Left colon (tissue), 2 donors: ENCODE data around the gene MBP. TPM values are rescaled to one million over a fixed set of nuclear protein-coding genes. Genes with fewer than 3 reads are reported as not detected.
"Not testable (repeated sequence)": the region's sequence is repeated elsewhere in the genome, so short reads cannot be mapped to it uniquely, and the experiment has no call there.

Source experiments
- ATAC-seq: fragments of 200-7000 bp; cut with Tn5 transposase; one replicate; pipeline ENCODE4 v1.9.1; 2020; ENCODE audit warnings: mild to moderate bottlenecking, moderate library complexity
- DNase-seq, 2 donors: peaks; one replicate each; pipeline ENCODE4 v3.0.0-alpha.2; 2020
- intact Hi-C, 2 donors: fragments of 100-400 bp; cut with DNase I in 1 of 2; cut with micrococcal nuclease in 1 of 2; formaldehyde crosslinking; loops; one replicate each; pipeline versions ENCODE4 v1.11.2 to v1.14.0; 2022; cut with DNase I, micrococcal nuclease
- total RNA-seq, 2 donors: library from RNA; stranded (reverse); fragmentation: NEBNext Ultra II Directional; extraction: Animal tissue kit (Norgen Biotek cat#: 25700); gene quantifications; one replicate each; pipeline ENCODE4 v1.2.1, GENCODE V29; 2021
- donor health status: DM: no; HTN: no; CAD: no.
- donor health status: DM: yes; HTN: yes; CAD: no.

The MBP gene
- total RNA-seq, 2 donors from 2014 or later, result 48.5 to 51.6 TPM

DNA sequence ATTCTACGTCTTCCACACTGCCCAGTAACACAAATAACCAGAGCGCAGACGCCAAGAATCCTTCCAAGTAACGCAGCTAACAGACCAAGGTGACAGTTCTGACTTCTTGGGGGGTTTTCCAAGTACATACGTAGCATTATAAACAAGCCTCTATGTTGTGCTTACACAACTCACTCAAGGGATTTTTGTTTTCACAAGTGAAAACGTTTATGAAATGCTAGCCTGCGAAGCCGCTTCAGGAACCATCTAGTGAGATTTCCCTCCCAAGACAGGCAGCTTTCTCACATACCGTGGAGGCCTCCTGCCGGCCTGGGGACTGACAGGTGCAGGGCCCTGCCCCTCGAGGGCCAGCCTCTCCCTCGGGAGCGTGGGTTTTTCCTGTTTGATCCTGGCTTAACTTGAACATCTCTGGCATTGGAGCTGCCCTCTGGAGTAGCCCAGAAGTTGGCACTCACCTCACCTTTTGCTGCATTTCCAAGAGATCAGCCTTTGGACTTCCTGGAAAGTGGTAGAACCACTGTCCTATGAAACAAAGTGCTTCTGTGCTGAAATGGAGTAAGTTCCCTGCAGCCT is 151.1 kb downstream of the MBP start:
- DNase-seq, result peak; percentile 57 to 67
- ATAC-seq, result peak; percentile 57
- intact Hi-C loops, result loop anchor here in 1 of 2 donors (10.0 kb wide), 1 partner anchor 177 kb away; no protein-coding TSS in a partner anchor

DNA sequence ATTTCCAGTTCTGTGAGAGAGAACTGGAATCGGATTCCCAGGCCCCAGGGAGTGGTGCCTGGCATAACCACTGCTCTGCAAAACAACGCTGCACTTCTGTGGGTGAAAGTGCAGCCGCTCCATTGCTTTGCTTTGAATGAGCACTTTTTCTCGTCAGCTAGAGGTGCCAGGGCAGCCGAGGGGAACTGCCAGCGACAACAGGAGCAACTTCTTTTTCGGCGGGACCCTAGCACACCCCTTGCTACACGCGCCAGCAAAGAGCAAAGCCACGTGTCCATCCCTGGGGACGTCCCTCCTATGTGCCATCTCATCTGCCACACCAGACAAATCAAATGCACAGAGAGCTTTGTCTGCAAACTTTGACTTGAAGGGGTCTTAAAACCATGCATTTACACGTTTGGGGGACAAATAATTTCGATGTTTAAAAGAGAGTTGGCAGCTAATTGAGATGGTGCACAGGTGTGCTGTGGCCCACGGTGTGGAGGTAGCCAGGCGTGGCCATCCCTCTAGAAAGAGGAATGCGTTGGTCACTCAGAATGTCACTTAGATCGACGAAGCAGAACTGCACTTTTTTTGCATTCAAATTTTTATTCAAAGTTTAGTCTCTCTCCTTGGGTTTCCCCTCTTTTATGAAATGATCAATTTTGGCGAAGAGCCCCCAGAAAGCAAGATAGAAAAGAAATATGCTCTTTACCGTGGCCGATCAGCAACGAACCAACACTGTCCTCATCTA is 151.8 kb downstream of the MBP start:
- intact Hi-C loops, result loop anchor here in 1 of 2 donors (10.0 kb wide), 1 partner anchor 176 kb away; no protein-coding TSS in a partner anchor
- DNase-seq (no peak), ATAC-seq (no peak)

DNA sequence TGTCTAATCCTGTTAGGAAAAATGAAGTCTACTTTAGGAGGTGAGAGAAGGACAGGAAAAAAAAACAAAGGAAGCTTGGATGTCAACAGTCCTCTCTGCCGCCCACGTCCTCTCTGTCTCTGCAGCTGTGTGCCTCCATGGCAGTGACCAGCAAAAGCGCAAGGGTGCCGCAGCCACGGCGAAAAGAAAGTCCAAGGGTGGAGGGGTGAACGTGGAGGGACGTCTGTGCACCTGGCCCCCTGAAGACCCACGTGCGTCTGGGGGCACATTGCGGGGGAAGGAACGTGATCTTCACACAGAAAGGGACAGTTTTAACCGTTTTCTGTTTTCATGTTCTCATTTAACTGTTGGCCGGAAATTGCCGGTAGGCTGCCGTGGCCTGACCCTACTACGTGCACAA is 152.7 kb downstream of the MBP start:
- intact Hi-C loops, result loop anchor here in 1 of 2 donors (10.0 kb wide), 1 partner anchor 175 kb away; no protein-coding TSS in a partner anchor
- ATAC-seq (no peak), DNase-seq (no peak)

DNA sequence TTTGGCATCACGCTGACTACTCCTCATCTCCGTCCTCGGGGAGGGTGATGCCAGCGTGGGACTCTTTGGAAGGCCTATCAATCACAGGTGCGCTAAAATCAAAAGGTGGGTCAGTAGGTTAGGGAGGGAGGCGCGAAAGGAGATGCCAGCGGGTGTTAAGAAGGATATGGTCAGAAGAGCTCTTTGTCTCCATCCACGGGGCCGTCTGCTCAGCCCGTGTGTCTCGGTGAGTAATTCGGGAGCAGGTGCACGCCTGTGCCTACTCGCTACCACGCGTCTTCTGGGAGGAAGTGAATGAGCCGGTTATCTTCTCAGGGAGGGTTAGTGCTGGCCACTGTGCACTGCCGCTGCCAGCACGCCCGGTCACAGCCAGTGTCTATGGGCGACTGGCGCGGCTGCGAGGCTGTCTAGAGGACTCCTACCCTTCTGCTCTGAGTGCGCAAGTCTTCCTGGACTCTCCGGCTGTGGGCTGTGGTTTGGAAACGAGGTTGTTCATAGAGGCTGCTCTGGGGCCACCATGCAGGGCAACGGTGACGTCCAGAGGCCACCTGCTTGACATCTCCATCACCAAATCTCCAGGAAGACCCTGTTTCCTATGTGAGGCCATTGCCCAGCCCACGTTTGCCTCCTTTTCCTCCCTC is 153.4 kb downstream of the MBP start:
- intact Hi-C loops, result no loop called here
- no peak for DNase-seq
- no peak for ATAC-seq

DNA sequence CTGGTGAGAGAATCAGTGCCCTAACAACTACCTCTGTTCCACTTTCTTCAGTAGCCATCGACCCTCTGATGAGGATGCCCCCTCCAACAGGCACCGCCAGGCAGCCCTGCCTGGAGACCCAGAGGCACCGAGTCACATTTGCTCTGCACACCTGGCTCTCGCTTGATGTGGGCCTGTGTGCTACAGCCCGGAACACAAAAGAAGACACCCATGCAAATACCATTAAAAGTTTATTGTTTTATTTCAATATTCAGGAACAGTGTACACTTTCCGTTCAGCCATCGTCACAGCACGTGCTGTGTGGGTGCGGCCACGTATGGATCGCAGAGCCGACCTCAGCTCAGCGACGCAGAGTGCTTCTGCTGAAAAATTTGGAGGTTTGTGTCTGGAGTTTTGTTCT is 154.0 kb downstream of the MBP start:
- peak; percentile 55 for ATAC-seq
- peak; percentile 70 to 73 for DNase-seq
- intact Hi-C loops, result no loop called here

DNA sequence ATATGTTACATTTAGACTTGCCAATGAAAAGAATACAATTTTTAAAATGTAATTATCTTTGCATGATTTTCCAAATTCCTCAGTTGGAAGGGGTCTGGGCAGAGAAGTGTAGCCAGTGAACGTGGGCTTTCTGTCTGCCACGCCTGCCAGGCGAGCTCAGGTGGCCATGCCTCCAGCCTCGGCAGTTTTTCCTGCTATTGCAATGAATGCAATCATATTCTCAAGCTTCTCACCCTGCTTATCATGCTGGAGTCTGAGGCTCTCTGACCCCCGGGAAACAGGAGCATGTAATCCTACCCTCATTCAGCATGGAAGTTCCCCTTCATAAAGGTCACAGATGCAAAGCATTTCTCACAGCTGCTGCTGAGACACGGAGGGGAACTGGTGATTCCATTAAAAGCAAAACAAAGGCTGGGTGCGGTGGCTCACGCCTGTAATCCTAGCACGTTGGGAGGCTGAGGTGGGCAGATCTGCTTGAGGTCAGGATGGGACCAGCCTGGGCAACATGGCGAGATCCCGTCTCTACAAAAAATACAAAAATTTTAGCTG is 154.8 kb downstream of the MBP start:
- ATAC-seq (peak; percentile 6), DNase-seq (no peak)
- intact Hi-C loops, result no loop called here

DNA sequence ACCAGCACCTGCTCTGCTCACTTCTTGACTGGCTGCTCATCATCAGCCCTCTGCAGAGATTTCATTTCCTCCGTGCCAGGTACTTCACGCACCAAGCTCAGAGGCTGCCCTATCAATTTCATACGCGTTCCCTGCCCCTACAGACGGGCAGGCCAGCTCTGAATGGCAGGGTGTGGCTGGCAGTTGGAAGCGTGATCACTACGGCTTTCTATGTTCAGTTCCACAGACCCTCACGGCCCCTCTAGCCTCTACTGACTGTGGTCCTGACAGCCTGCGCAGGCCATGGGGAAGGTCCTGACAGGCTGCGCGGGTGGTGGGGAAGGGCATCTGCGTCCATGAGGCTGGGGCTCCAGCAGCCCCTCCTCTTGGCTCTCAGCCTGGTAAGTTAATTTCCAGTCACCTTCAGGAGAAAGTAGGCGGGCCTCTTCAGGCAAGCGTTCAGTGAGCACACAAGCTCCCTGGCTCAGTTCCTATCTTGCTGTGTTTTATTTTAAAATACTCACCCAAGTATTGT is 155.4 kb downstream of the MBP start:
- DNase-seq, result peak; percentile 70 to 77
- ATAC-seq, result peak; percentile 75

DNA sequence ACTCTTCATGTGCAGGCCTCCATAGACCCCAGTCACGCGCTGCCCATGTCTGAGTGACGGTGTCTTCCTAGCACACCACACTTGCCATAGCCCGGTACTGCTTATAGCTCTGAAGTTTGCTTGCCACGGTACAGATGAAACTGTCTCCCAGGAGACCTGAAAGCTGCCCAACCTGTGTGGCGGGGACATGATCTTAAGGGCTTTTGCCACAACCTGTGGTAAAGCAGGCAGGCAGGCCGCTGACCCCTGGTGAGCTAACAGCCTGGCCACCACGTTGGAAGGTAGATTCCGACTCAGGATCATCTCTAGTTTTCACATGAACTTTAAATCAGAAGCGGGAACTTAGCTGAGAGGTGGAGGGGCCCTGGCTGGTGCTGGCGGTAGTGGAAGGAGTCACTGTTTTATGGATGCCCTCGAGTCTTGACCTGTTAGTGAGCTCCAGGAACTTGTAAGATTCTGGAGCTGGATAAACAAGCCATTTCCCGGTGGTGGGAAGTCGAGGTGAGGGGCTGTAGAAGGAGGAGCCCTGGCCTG is 156.9 kb downstream of the MBP start:
- ATAC-seq, result no peak
- DNase-seq, result no peak
- intact Hi-C loops, result no loop called here

More for the DNA sequence above, 155.4 kb downstream of the MBP start:
- intact Hi-C loops, result no loop called here

DNA sequence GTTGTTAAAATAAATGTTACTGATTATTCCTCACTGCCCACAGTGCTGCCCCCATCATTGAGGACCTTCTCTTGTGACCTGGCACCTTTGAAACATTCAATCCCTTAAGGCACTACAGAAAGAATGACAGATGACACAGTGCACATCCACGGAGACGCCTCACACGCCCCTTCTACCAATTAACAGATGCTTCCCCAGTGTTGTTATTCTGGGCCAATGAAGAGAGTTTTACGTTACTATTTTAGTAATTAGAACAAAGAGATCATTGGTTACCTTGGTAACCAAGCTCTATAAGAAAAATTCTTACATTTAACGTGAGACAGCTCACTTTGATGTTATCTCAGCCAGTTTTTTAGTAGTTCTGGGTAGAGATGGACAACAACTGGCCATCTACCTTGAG is 158.2 kb downstream of the MBP start:
- DNase-seq (no peak), ATAC-seq (no peak)
- intact Hi-C loops, result no loop called here

DNA sequence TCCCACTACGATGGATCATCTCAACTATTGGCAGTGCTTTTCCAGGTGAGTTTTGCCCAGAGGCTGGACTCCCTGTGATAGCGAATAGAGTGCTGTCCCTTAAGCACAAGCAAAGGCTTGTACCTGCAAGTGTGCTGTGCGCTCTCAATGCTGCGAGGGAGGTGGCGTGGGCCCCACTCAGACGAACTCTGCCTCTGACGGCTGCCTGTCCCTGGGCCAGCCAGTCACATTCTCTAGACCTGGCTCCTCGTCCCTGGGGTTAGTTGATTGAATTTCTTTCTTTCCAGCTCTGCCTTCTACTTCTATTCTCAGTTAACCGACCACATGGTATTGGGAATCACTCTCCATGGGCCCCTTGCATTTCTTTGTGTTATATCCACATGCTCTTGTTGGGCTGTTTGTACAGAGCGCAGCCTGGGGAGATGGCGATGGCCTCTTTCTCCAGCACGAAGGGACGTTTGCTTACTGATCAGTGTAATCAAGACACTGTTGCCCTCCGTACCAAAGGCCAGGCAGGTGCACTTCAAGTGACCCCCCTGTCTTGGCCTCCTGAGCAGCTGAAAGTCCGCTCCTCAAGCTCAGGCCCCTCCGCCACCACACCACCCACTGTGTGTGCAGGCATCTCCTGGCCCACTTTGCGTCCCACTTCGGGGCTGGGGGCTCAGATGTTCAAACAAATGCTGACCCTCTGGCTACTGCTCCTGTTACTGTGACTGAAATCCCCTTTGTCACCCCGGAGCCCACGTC is 158.9 kb downstream of the MBP start:
- DNase-seq, result no peak
- intact Hi-C loops, result no loop called here
- no peak for ATAC-seq

DNA sequence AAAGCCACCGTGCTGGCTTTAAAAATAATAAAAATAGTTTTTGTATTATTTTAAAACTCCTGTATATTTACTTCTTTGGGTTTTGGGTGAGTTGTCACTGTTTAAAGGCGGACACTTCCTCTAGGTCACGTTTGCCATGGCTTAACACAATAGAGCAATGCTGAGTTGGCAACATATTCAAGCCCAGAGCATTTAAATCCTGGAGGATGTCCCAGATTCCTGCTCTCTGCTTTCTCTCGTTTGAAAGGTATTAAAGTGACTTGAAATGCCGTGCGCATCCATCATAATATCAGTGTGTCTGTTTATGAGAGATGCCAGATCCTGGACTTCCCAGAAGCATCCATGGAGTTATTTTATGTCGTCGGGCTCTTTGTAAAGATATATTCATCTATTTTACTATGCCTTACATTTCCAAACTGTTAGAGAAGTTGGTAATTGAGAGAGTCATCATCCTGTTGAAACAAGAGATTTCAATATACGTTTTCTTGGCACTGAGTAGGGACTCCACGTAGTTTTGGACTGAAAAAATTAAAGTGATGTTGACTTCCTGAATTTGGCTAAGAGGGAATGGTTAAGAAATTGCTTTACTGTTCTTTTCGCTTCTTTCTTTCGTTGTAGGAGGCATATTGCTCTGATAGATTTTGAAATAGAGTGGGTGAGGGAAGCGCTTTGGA is 159.6 kb downstream of the MBP start:
- no peak for DNase-seq
- intact Hi-C loops, result no loop called here
- no peak for ATAC-seq

DNA sequence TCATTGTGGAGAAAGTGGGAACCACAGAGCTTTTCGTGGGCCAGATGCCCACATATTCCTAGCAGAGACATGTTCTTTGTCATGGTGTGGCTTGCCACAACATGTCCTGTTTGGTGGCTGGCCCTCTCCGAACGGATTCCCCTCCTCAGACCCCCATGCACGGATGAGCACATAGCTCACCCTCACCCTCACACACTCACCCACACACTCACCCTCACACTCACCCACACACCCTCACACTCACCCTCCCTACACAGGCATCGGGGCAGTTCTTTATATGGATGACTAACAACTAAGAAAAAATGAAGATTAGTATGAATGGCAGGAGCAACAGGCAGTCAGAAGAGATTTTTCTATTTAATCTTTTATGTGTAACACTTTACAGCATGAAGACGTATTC is 160.3 kb downstream of the MBP start:
- ATAC-seq, result no peak
- intact Hi-C loops, result no loop called here
- DNase-seq, result no peak

DNA sequence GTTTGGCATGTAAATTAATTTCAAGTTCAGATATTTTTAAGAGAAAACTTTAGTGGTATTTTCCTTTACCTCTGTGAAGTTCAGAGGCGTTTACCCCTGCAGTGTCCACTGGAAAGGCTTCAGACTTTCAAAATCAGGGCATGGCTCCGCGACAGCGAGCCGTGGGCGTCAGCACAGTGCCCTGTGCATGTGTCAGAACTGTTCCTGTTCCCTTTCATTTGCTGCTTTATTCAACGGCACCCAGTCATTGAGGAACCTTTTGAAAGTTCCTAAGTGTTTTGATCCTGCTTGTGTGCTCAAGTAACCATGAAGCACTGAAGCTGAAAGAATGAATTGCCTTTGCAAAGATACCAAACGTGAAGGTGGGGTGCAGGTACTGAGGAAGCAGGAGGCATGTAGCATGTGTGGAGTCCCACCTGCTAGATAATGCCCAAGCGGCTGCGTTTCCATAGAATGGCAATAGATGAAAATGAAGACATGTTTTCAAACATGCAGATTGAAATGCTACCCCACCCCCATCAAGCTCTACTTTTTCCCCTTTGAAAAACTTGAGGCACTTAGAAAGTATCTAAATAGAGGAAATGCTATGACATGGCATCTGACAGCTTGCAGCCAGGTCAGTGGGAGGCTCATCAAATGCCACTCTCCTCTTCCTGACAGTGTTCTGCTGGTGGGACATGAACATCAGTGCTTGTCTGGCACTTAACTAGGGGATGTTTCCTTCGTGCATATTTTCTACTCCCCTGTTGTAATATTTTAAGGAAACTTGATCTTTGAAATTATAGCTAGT is 161.6 kb downstream of the MBP start:
- ATAC-seq, result no peak
- intact Hi-C loops, result no loop called here

DNA sequence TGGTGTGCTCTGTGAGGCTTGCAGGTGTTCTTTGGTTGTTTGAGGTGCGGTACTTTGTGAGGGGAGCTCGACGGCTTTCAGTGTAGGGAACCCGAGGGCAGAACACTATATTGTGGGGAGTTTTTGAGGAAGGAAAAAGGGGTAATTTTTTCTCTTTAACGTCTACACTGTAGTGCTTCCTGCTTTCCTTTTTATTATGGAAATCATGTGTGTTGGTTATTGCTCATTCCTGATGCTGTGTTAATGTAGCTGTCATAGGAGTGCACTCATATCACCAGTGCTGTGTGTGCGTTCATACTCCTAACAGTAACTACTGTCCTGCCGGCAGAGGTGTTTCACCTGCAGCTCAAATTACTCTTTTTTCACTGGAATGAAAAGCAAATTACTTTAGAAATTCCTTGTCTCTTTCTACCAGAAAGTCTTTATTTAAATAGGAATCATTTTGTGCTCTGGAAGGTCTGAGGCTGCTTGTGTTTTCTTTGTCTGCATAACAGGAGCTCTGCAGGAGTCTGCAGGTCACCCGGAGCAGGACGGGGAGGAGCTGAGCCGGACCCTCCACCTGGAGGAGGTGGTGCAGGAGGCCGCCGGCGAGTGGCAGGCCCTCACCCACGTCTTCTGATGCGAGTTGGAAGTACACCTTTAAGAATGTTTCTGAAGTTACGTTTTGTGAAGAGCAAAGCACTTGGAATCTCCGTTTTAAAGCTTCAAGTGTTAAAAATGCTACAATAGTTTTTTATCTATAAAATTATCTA is 164.7 kb downstream of the MBP start:
- DNase-seq (no peak), ATAC-seq (no peak)
- intact Hi-C loops, result no loop called here

More for the DNA sequence above, 161.6 kb downstream of the MBP start:
- DNase-seq, result no peak

DNA sequence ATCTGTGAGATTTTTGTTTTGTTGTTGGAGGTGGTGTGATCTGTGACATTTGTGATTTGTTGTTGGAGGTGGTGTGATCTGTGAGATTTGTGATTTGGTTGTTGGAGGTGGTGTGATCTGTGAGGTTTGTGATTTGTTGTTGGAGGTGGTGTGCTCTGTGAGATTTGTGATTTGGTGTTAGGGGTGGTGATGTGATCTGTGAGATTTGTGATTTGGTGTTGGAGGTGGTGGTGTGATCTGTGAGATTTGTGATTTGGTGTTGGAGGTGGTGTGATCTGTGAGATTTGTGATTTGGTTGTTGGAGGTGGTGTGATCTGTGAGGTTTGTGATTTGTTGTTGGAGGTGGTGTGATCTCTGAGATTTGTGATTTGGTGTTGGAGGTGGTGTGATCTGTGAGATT is 165.3 kb downstream of the MBP start:
- ATAC-seq, DNase-seq, intact Hi-C loops: not testable (repeated sequence)

DNA sequence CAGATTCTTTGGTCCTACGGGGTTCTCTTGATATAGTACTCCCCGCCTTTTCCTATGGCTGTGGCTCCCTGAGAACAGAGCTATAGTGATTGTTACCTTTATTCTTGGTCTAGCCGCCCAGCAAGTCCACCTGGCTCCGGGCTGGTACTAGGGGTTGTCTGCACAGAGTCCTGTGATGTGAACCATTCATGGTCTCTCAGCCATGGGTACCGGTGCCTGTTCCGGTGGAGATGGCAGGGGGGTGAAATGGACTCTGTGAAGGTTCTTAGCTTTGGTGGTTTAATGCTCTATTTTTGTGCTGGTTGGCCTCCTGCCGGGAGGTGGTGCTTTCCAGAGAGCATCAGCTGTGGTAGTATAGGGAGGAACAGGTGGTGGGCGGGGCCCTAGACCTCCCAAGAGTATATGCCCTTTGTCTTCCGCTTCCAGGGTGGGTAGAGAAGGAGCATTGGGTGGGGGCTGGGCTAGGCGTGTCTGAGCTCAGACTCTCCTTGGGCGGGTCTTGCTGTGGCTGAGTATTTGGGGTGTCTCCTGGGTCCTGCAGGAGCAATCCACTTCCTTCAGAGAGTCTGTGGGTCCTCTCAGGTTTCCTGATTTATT is 166.9 kb downstream of the MBP start:
- ATAC-seq, result peak; percentile 82
- intact Hi-C loops, result not testable (repeated sequence)
- DNase-seq, result peak; percentile 68 to 86
